PC-3 (cell line): ENCODE results near the gene SH3BP5.

ENCODE experiments used
- EZH2 ChIP-seq: fragments of 300-600 bp; sonication (generic); IDR thresholded peaks from one replicate; pipeline ENCODE4 v1.6.1; 2017; ENCODE audit warnings: antibody characterized with exemption, mild to moderate bottlenecking, low read length; ENCODE audit not compliant: unreplicated experiment
- TF ChIP-seq, protein P1 (sequence below): fragments of 300-600 bp; sonication (generic); conservative IDR thresholded peaks from 2 replicates; pipeline ENCODE4 v1.5.1; 2017; ENCODE audit warnings: antibody characterized with exemption, low read depth, mild to moderate bottlenecking, low read length

DNA sequence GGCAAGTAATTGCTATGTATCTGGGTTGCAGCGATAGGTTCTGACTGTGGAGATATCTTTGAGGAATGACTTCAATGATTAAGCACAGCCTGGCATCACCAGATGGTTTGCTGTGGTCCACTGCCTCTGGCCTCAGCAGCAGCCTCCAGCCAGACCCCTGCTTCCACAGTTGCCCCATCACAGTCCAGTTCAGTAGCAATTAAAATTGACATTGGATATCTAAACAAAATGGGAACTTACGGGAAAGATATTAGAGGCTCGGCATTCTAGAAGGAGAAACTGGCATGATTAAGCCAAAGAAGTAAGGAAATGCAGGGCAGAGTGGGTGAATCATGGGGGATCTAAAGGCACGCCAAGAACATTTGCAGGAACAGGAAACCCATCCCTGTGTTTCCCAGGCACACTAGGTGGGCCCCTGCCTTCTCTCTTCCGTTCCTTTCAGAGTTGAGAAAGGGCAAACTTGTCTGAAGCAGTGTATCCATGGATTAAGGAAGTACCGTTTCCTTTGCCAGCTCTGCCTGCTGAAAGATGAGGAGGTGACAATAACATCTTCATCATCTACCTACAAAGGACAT is 36.3 kb upstream of the SH3BP5 start:
- TF ChIP-seq, protein P1, sequence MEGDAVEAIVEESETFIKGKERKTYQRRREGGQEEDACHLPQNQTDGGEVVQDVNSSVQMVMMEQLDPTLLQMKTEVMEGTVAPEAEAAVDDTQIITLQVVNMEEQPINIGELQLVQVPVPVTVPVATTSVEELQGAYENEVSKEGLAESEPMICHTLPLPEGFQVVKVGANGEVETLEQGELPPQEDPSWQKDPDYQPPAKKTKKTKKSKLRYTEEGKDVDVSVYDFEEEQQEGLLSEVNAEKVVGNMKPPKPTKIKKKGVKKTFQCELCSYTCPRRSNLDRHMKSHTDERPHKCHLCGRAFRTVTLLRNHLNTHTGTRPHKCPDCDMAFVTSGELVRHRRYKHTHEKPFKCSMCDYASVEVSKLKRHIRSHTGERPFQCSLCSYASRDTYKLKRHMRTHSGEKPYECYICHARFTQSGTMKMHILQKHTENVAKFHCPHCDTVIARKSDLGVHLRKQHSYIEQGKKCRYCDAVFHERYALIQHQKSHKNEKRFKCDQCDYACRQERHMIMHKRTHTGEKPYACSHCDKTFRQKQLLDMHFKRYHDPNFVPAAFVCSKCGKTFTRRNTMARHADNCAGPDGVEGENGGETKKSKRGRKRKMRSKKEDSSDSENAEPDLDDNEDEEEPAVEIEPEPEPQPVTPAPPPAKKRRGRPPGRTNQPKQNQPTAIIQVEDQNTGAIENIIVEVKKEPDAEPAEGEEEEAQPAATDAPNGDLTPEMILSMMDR, result no peak
- TF ChIP-seq EZH2, result no peak
